HG02571 (cell line): ENCODE results near the gene ZFP82.

Source experiments
- ATAC-seq: cut with Tn5 transposase; IDR thresholded peaks from one replicate; pipeline ENCODE4 v1.9.1; 2021; ENCODE audit warnings: mild to moderate bottlenecking, moderate library complexity; ENCODE audit not compliant: unreplicated experiment

ZFP82 gene

GRCh38 chr19:36418287-36419001 is at the start of gene ZFP82:
Gene ZFP82, minus strand, starts transcription at chr19:36418644. Its CDS starts 8,855 bp downstream, at chr19:36409789.
- peak; percentile 89 for ATAC-seq

- ATAC-seq = no peak
Measured at GRCh38 chr19:36460046-36460445, 41.6 kb upstream of the ZFP82 start.

- no peak for ATAC-seq
Measured at GRCh38 chr19:36456831-36457230, 38.4 kb upstream of the ZFP82 start.

GRCh38 chr19:36449059-36449670 is 30.7 kb upstream of the ZFP82 start:
- no peak for ATAC-seq

GRCh38 chr19:36441339-36441738 is 22.9 kb upstream of the ZFP82 start:
- ATAC-seq = no peak

- no peak for ATAC-seq
Measured at GRCh38 chr19:36436531-36436930, 18.1 kb upstream of the ZFP82 start.

GRCh38 chr19:36423925-36424324 is 5.5 kb upstream of the ZFP82 start:
- ATAC-seq = no peak

- no peak for ATAC-seq
Measured at GRCh38 chr19:36421749-36422481, 3.5 kb upstream of the ZFP82 start.

- ATAC-seq = no peak
Measured at GRCh38 chr19:36420961-36421748, 2.7 kb upstream of the ZFP82 start.

- ATAC-seq = no peak
Measured at GRCh38 chr19:36417752-36418286, 625 bp downstream of the ZFP82 start.

GRCh38 chr19:36409841-36410240 is 8.6 kb downstream of the ZFP82 start:
- ATAC-seq = no peak

- ATAC-seq = no peak
Measured at GRCh38 chr19:36408101-36408500, 10.3 kb downstream of the ZFP82 start.

- ATAC-seq = no peak
Measured at GRCh38 chr19:36404498-36404897, 13.9 kb downstream of the ZFP82 start.

GRCh38 chr19:36401475-36401874 is 17.0 kb downstream of the ZFP82 start:
- ATAC-seq = no peak

- ATAC-seq = no peak
Measured at GRCh38 chr19:36398571-36398970, 19.9 kb downstream of the ZFP82 start.

GRCh38 chr19:36392916-36393673 is 25.3 kb downstream of the ZFP82 start:
- no peak for ATAC-seq

- ATAC-seq = no peak
Measured at GRCh38 chr19:36379510-36379819, 39.0 kb downstream of the ZFP82 start.

- ATAC-seq = peak; percentile 88
Measured at GRCh38 chr19:36378625-36379509, 39.6 kb downstream of the ZFP82 start, which contains the start of gene ZFP14. Gene ZFP14, minus strand, starts transcription at chr19:36379201. Its CDS starts 11,309 bp downstream, at chr19:36367892.

- ATAC-seq = no peak
Measured at GRCh38 chr19:36377541-36378178, 40.8 kb downstream of the ZFP82 start.
